Fibroblast of lung (primary cell): ENCODE measurements around the gene ACAN. TPM values are rescaled to one million over a fixed set of nuclear protein-coding genes. Genes with fewer than 3 reads are reported as not detected.

Experiments
- DNase-seq, 2 donors: peaks; one replicate each; pipeline versions ENCODE4 v3.0.0 to v3.0.0-alpha.2; 2010; ENCODE audit warnings: low read depth in 2 of 2
- H2AFZ ChIP-seq: 2 replicates; pipeline ENCODE4 v1.5.1; 2012; ENCODE audit warnings: low read length, control low read depth, inconsistent platforms
- H3K27ac ChIP-seq: 2 replicates; pipeline ENCODE4 v1.5.1; 2011; ENCODE audit warnings: low read length, control low read depth; ENCODE audit not compliant: insufficient read depth
- H3K27me3 ChIP-seq: 2 replicates; pipeline ENCODE4 v1.5.1; 2011; ENCODE audit warnings: mild to moderate bottlenecking, low read length; ENCODE audit not compliant: control insufficient read depth, insufficient read depth
- H3K36me3 ChIP-seq: 2 replicates; pipeline ENCODE4 v1.5.1; 2011; ENCODE audit warnings: low read length; ENCODE audit not compliant: control insufficient read depth, insufficient read depth
- H3K4me1 ChIP-seq: 2 replicates; pipeline ENCODE4 v1.5.1; 2011; ENCODE audit warnings: low read length; ENCODE audit not compliant: control insufficient read depth, insufficient read depth; ENCODE audit errors: extremely low read depth
- H3K4me2 ChIP-seq: 2 replicates; pipeline ENCODE4 v1.5.1; 2011; ENCODE audit warnings: low read length, control low read depth; ENCODE audit not compliant: insufficient read depth; ENCODE audit errors: extremely low read depth
- H3K4me3 ChIP-seq, 4 experiments: fragments of 200-600 bp in 1 of 4; sonication (generic) in 1 of 4; replicated peaks in 1 of 4; 2 replicates each; pipeline ENCODE4 v1.5.1; 2011 to 2016; ENCODE audit warnings: low read length in 4 of 4, low read depth in 3 of 4, mild to moderate bottlenecking in 3 of 4, control low read depth in 2 of 4, inconsistent platforms in 1 of 4, mixed read lengths in 1 of 4; ENCODE audit not compliant: insufficient read depth in 1 of 4; ENCODE audit errors: control extremely low read depth in 1 of 4
- H3K79me2 ChIP-seq: 2 replicates; pipeline ENCODE4 v1.5.1; 2012; ENCODE audit warnings: mild to moderate bottlenecking, low read length, inconsistent platforms; ENCODE audit not compliant: control insufficient read depth, insufficient read depth
- H3K9ac ChIP-seq: 2 replicates; pipeline ENCODE4 v1.5.1; 2011; ENCODE audit warnings: mild to moderate bottlenecking, low read length, control low read depth; ENCODE audit not compliant: insufficient read depth
- H3K9me3 ChIP-seq: 2 replicates; pipeline ENCODE4 v1.5.1; 2012; ENCODE audit warnings: low read depth, low read length; ENCODE audit not compliant: control insufficient read depth, insufficient read depth
- H4K20me1 ChIP-seq: 2 replicates; pipeline ENCODE4 v1.5.1; 2011; ENCODE audit warnings: low read length; ENCODE audit not compliant: control insufficient read depth, insufficient read depth; ENCODE audit errors: extremely low read depth
- EZH2 ChIP-seq: IDR thresholded peaks from 2 replicates; pipeline ENCODE4 v1.5.1; 2012; ENCODE audit warnings: low read length, control low read depth, mild to moderate bottlenecking; ENCODE audit errors: missing control alignments
- polyA plus RNA-seq, 2 donors: library from polyadenylated mRNA; depleted of rRNA in 1 of 2; stranded (reverse) in 1 of 2; unstranded in 1 of 2; fragments of >200 nt; gene quantifications; 2 replicates each; pipeline ENCODE4 v1.2.1, GENCODE V29; 2011 to 2012; ENCODE audit warnings: missing spikeins in 1 of 2
- total RNA-seq: library from RNA; depleted of rRNA; stranded (reverse); fragments of >200 nt; gene quantifications from 2 replicates; pipeline ENCODE4 v1.2.1, GENCODE V29; 2014
- TF ChIP-seq, protein P1 (sequence below), 2 donors: IDR thresholded peaks in 1 of 2; conservative IDR thresholded peaks in 1 of 2; 1 replicate in 1 of 2; 2 replicates in 1 of 2; pipeline ENCODE4 v1.5.1; 2011 to 2012; ENCODE audit warnings: low read length in 2 of 2, control low read depth in 1 of 2, inconsistent platforms in 1 of 2, low read depth in 1 of 2, mild to moderate bottlenecking in 1 of 2

ACAN gene
- total and polyA plus RNA-seq, 2 donors (not counting 1 experiment from before 2014, with no cell fraction given), result under 0.01 to 3.0 TPM

DNA sequence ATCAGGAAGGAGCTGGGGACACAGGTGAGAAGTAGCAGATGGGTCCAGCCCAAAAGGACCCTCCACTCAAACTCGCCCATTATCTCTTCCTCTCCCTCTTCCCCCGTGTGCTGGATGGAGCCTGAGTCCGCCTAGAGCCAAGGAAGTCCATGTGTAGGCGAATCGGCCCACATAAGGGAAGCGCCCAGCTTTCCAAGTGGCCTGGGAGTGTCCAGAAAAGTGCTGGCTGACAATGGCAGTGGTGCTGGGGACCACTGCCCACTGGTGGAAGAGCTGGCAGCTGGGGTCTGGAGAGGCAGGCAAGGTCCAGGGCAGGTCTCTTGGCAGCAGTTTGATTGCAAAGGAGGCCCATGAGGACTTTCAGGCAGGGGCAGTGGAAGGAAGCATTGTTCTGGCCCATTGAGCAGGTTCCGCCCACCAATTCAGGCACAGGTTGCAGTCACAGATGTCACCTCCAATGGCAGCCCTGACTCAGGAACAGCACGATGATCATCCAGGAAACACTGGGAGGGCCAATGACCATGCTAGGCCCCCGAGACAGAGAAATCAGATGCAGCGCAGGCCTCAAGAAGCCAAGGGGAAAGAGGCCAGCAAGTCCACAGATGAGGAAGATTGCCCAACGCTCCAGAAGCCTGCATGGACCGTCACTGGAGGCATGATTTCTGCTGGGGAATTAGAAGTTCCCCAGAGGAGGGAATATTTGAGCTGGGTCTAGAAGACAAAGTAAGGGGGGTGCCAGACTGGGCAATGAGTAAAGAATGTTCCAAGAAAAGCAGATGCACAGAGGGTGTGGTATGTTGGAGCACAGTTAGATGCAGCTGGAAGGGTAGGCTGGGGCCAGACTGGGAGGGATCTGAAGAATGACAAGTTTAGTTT is 107.0 kb downstream of the ACAN start:
- TF ChIP-seq, protein P1, sequence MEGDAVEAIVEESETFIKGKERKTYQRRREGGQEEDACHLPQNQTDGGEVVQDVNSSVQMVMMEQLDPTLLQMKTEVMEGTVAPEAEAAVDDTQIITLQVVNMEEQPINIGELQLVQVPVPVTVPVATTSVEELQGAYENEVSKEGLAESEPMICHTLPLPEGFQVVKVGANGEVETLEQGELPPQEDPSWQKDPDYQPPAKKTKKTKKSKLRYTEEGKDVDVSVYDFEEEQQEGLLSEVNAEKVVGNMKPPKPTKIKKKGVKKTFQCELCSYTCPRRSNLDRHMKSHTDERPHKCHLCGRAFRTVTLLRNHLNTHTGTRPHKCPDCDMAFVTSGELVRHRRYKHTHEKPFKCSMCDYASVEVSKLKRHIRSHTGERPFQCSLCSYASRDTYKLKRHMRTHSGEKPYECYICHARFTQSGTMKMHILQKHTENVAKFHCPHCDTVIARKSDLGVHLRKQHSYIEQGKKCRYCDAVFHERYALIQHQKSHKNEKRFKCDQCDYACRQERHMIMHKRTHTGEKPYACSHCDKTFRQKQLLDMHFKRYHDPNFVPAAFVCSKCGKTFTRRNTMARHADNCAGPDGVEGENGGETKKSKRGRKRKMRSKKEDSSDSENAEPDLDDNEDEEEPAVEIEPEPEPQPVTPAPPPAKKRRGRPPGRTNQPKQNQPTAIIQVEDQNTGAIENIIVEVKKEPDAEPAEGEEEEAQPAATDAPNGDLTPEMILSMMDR (conservative IDR thresholded peaks at IDR 0.05 in 1 of 2, IDR thresholded peaks at IDR 0.05 in 1 of 2; ENCODE audit: low read depth in 1 of 2, low read length in 2 of 2), result no peak
- TF ChIP-seq EZH2, result no peak
- no peak overlapping the region for H3K9ac ChIP-seq

DNA sequence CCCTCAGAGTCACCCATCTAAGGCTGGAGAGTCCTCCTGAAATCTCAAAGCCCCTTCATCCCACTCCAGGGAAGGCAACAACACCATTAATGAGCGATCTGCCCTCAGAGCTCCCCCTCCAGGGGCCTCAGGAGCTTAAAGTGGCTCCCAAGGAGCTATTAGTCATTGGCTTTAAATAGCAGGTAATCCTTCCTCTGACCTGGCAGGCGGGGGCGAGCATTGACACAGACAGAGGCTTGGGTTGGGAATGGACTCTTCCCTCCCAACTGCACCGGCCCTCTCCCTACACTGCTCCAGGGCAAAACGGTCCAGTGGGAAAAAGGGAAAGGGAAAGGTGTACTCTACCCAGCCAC is 108.5 kb downstream of the ACAN start:
- H3K4me2 ChIP-seq, result peak overlapping the region; percentile 100
- peaks cover 10% of the 10 kb centered on the region for H3K4me1 ChIP-seq
- H3K9ac ChIP-seq, result no peak overlapping the region
- H3K36me3 ChIP-seq, result peaks cover 8% of the 10 kb centered on the region
- no peak overlapping the region for H2AFZ ChIP-seq
- TF ChIP-seq EZH2, result no peak
- TF ChIP-seq, protein P1 (conservative IDR thresholded peaks at IDR 0.05 in 1 of 2, IDR thresholded peaks at IDR 0.05 in 1 of 2; ENCODE audit: low read depth in 1 of 2, low read length in 2 of 2), result no peak
- H3K9me3 ChIP-seq, result no peaks in the 10 kb centered on the region
- peaks cover 8% of the 10 kb centered on the region for H3K79me2 ChIP-seq
- DNase-seq, result peak in 1 of 2 donors; percentile 78
- H3K27ac ChIP-seq, result no peak overlapping the region
- peak overlapping the region; percentile 80 to 95 (median 88) for H3K4me3 ChIP-seq
- H3K27me3 ChIP-seq, result no peaks in the 10 kb centered on the region
- no peaks in the 10 kb centered on the region for H4K20me1 ChIP-seq

More for the DNA sequence above, 107.0 kb downstream of the ACAN start:
- DNase-seq, result peak in 1 of 2 donors; percentile 32
- H3K4me2 ChIP-seq, result no peak overlapping the region
- H3K27ac ChIP-seq, result no peak overlapping the region
- peaks cover 8% of the 10 kb centered on the region for H3K79me2 ChIP-seq
- H3K36me3 ChIP-seq, result peaks cover 8% of the 10 kb centered on the region
- peaks cover 10% of the 10 kb centered on the region for H3K4me1 ChIP-seq
- no peak overlapping the region for H2AFZ ChIP-seq
- no peaks in the 10 kb centered on the region for H3K9me3 ChIP-seq
- no peaks in the 10 kb centered on the region for H4K20me1 ChIP-seq
- no peaks in the 10 kb centered on the region for H3K27me3 ChIP-seq
- H3K4me3 ChIP-seq, result no peak overlapping the region

DNA sequence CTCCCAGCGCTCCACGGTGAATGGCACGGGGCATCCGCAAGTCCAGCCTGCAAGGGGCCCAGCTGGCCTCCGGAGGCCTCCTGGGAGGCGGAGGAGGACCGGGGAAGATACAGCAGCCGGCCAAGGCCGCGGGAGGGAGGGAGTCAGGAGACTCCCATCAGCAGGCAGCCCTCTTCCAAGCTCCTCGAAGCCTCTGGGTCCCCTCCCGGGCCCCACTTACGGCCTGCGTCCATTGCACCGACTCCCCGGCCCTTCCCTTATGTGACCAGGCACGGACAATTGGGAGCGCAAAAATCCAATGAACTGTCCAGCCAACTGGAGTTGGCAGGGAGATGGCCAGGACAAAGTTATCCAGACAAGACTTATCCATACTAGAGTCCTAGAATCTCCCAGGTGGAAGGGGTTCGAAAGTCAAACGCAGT is 109.3 kb downstream of the ACAN start:
- peak overlapping the region; percentile 100 for H3K4me2 ChIP-seq
- H4K20me1 ChIP-seq, result no peaks in the 10 kb centered on the region
- H3K27me3 ChIP-seq, result no peaks in the 10 kb centered on the region
- H3K4me3 ChIP-seq, result peak overlapping the region; percentile 80 to 95 (median 88)
- no peaks in the 10 kb centered on the region for H3K9me3 ChIP-seq
- peaks cover 10% of the 10 kb centered on the region for H3K4me1 ChIP-seq
- TF ChIP-seq EZH2, result no peak
- TF ChIP-seq, protein P1 (conservative IDR thresholded peaks at IDR 0.05 in 1 of 2, IDR thresholded peaks at IDR 0.05 in 1 of 2; ENCODE audit: low read depth in 1 of 2, low read length in 2 of 2), result no peak
- peak overlapping the region; percentile 71 for H3K27ac ChIP-seq
- DNase-seq, result peak; percentile 45 to 49
- H2AFZ ChIP-seq, result peak overlapping the region; percentile 50
- peak overlapping the region; percentile 66 for H3K9ac ChIP-seq
- peaks cover 8% of the 10 kb centered on the region for H3K79me2 ChIP-seq
- H3K36me3 ChIP-seq, result peaks cover 8% of the 10 kb centered on the region
